Thymus (tissue), 11 donors: ENCODE measurements around the gene AGRP. TPM values are rescaled to one million over a fixed set of nuclear protein-coding genes. Genes with fewer than 3 reads are reported as not detected.

Experiments
- DNase-seq, 9 donors: peaks; one replicate each; pipeline ENCODE4 v3.0.0-alpha.2; 2013; ENCODE audit warnings: low spot score in 9 of 9, low read depth in 6 of 9, missing footprints in 1 of 9
- H3K27ac ChIP-seq, 2 donors: one replicate each; pipeline ENCODE4 v1.5.1; 2013; ENCODE audit warnings: control low read depth in 1 of 2, low read depth in 1 of 2, low read length in 1 of 2, mild to moderate bottlenecking in 1 of 2, moderate library complexity in 1 of 2
- H3K27me3 ChIP-seq, 2 donors: one replicate each; pipeline ENCODE4 v1.5.1; 2013; ENCODE audit warnings: low read length in 1 of 2; ENCODE audit not compliant: control insufficient read depth in 2 of 2, insufficient read depth in 1 of 2
- H3K36me3 ChIP-seq, 2 donors: one replicate each; pipeline ENCODE4 v1.5.1; 2013; ENCODE audit warnings: low read length in 1 of 2, mild to moderate bottlenecking in 1 of 2, moderate library complexity in 1 of 2; ENCODE audit not compliant: control insufficient read depth in 2 of 2, insufficient read depth in 2 of 2
- H3K4me1 ChIP-seq, 2 donors: one replicate each; pipeline ENCODE4 v1.5.1; 2013; ENCODE audit warnings: low read length in 2 of 2; ENCODE audit not compliant: control insufficient read depth in 2 of 2, insufficient read depth in 2 of 2
- H3K4me3 ChIP-seq, 2 donors: one replicate each; pipeline ENCODE4 v1.5.1; 2013; ENCODE audit warnings: low read length in 2 of 2, control low read depth in 1 of 2, mild to moderate bottlenecking in 1 of 2
- H3K9me3 ChIP-seq, 2 donors: one replicate each; pipeline ENCODE4 v1.5.1; 2013; ENCODE audit warnings: low read length in 1 of 2, mild to moderate bottlenecking in 1 of 2; ENCODE audit not compliant: control insufficient read depth in 2 of 2, insufficient read depth in 1 of 2
- WGBS: extraction: QIAGEN DNeasy Blood & Tissue Kit; methylation state at CpG from one replicate; pipeline ENCODE4 v1.1.7; 2013; 5-methylcytosine and 5-hydroxymethylcytosine counted together
- polyA plus RNA-seq: library from polyadenylated mRNA; stranded (reverse); fragments of 200-250 nt; gene quantifications from one replicate; pipeline ENCODE4 v1.2.3, GENCODE V29; 2013
- total RNA-seq: library from RNA; stranded (reverse); fragments of 120-200 nt; gene quantifications from one replicate; pipeline ENCODE4 v1.2.4, GENCODE V29; 2013
- donor health status: healthy.

Gene AGRP
- total and polyA plus RNA-seq, 2 donors, result 0.09 to 0.87 TPM

GRCh38 chr16:67525176-67525860 is 42.0 kb upstream of the AGRP start:
- Histone ChIP-seq H3K27me3 (peaks cover 24 to 62% of the 10 kb centered on the region in 2 donors), H3K4me1 (peaks cover 16 to 42% of the 10 kb centered on the region in 2 donors), H3K27ac (no peak overlapping the region), H3K9me3 (peaks cover 0 to 13% of the 10 kb centered on the region in 2 donors), H3K36me3 (no peaks in the 10 kb centered on the region), H3K4me3 (no peak overlapping the region)
- WGBS, result 76% methylated on average over 11 of the region's 11 CpGs
- no peak for DNase-seq

- H3K4me3 ChIP-seq, result peak overlapping the region; percentile 65 to 69
Observed at GRCh38 chr16:67521095-67521804, 37.9 kb upstream of the AGRP start.

GRCh38 chr16:67519242-67519641 is 35.9 kb upstream of the AGRP start:
- Histone ChIP-seq H3K9me3 (no peaks in the 10 kb centered on the region), H3K4me3 (no peak overlapping the region), H3K27ac (no peak overlapping the region)

More at GRCh38 chr16:67521095-67521804, 37.9 kb upstream of the AGRP start:
- peak; percentile 83 to 99 (median 97) for DNase-seq
- Histone ChIP-seq H3K27ac (peak overlapping the region; percentile 97 to 98), H3K27me3 (peaks cover 0 to 25% of the 10 kb centered on the region in 2 donors), H3K9me3 (peaks cover 0 to 3% of the 10 kb centered on the region in 2 donors), H3K36me3 (no peaks in the 10 kb centered on the region), H3K4me1 (peaks cover 8 to 32% of the 10 kb centered on the region in 2 donors)
- under 1% methylated on average over 25 of the region's 25 CpGs for WGBS

GRCh38 chr16:67518676-67519075 is 35.3 kb upstream of the AGRP start:
- no peak overlapping the region for H3K27ac ChIP-seq
- H3K27me3 ChIP-seq, result peaks cover 0 to 3% of the 10 kb centered on the region in 2 donors

More at GRCh38 chr16:67519242-67519641, 35.9 kb upstream of the AGRP start:
- no peak for DNase-seq
- WGBS, result 94% methylated on average over 4 of the region's 4 CpGs
- Histone ChIP-seq H3K27me3 (peaks cover 0 to 5% of the 10 kb centered on the region in 2 donors), H3K4me1 (peaks cover 8 to 25% of the 10 kb centered on the region in 2 donors), H3K36me3 (no peaks in the 10 kb centered on the region)

GRCh38 chr16:67517661-67518423 is 34.5 kb upstream of the AGRP start:
- no peak for DNase-seq
- 95% methylated on average over 11 of the region's 11 CpGs for WGBS
- Histone ChIP-seq H3K9me3 (no peaks in the 10 kb centered on the region), H3K36me3 (no peaks in the 10 kb centered on the region), H3K4me1 (peaks cover 8 to 25% of the 10 kb centered on the region in 2 donors), H3K27me3 (peaks cover 0 to 3% of the 10 kb centered on the region in 2 donors), H3K27ac (no peak overlapping the region), H3K4me3 (no peak overlapping the region)

More at GRCh38 chr16:67518676-67519075, 35.3 kb upstream of the AGRP start:
- 18% methylated on average over 8 of the region's 8 CpGs for WGBS
- Histone ChIP-seq H3K4me3 (no peak overlapping the region), H3K36me3 (no peaks in the 10 kb centered on the region), H3K9me3 (no peaks in the 10 kb centered on the region), H3K4me1 (peaks cover 8 to 25% of the 10 kb centered on the region in 2 donors)
- peak in 1 of 9 donors; percentile 42 for DNase-seq

- 53% methylated on average over 3 of the region's 3 CpGs for WGBS
Observed at GRCh38 chr16:67517155-67517445, 33.8 kb upstream of the AGRP start.

GRCh38 chr16:67516296-67517154 is 33.2 kb upstream of the AGRP start:
- H3K9me3 ChIP-seq, result no peaks in the 10 kb centered on the region
- no peaks in the 10 kb centered on the region for H3K36me3 ChIP-seq
- 94% methylated on average over 12 of the region's 12 CpGs for WGBS
- H3K27me3 ChIP-seq, result peaks cover 0 to 3% of the 10 kb centered on the region in 2 donors
- peaks cover 8 to 22% of the 10 kb centered on the region in 2 donors for H3K4me1 ChIP-seq
- no peak overlapping the region for H3K4me3 ChIP-seq
- DNase-seq, result no peak
- H3K27ac ChIP-seq, result peak overlapping the region in 1 of 2 donors; percentile 13

More at GRCh38 chr16:67517155-67517445, 33.8 kb upstream of the AGRP start:
- Histone ChIP-seq H3K9me3 (no peaks in the 10 kb centered on the region), H3K27me3 (peaks cover 0 to 3% of the 10 kb centered on the region in 2 donors), H3K4me3 (no peak overlapping the region), H3K4me1 (peaks cover 8 to 25% of the 10 kb centered on the region in 2 donors), H3K27ac (no peak overlapping the region), H3K36me3 (no peaks in the 10 kb centered on the region)
- no peak for DNase-seq

GRCh38 chr16:67514382-67514828 is 31.1 kb upstream of the AGRP start:
- no peak overlapping the region for H3K27ac ChIP-seq
- DNase-seq, result peak in 8 of 9 donors; percentile 75 to 93 (median 86)
- peaks cover 0 to 3% of the 10 kb centered on the region in 2 donors for H3K27me3 ChIP-seq
- no peaks in the 10 kb centered on the region for H3K36me3 ChIP-seq
- WGBS, result 16% methylated on average over 8 of the region's 8 CpGs
- peaks cover 8 to 11% of the 10 kb centered on the region in 2 donors for H3K4me1 ChIP-seq
- H3K9me3 ChIP-seq, result no peaks in the 10 kb centered on the region
- H3K4me3 ChIP-seq, result no peak overlapping the region
